Islet precursor cell (in vitro differentiated cells): ENCODE data around the gene CACNA1H.

Experiments
- DNase-seq: peaks from one replicate; pipeline ENCODE4 v3.0.0-alpha.2; 2018

The CACNA1H gene

GRCh38 chr16:1143761-1144450 is 9.0 kb upstream of the CACNA1H start:
- DNase-seq, result no peak

DNA sequence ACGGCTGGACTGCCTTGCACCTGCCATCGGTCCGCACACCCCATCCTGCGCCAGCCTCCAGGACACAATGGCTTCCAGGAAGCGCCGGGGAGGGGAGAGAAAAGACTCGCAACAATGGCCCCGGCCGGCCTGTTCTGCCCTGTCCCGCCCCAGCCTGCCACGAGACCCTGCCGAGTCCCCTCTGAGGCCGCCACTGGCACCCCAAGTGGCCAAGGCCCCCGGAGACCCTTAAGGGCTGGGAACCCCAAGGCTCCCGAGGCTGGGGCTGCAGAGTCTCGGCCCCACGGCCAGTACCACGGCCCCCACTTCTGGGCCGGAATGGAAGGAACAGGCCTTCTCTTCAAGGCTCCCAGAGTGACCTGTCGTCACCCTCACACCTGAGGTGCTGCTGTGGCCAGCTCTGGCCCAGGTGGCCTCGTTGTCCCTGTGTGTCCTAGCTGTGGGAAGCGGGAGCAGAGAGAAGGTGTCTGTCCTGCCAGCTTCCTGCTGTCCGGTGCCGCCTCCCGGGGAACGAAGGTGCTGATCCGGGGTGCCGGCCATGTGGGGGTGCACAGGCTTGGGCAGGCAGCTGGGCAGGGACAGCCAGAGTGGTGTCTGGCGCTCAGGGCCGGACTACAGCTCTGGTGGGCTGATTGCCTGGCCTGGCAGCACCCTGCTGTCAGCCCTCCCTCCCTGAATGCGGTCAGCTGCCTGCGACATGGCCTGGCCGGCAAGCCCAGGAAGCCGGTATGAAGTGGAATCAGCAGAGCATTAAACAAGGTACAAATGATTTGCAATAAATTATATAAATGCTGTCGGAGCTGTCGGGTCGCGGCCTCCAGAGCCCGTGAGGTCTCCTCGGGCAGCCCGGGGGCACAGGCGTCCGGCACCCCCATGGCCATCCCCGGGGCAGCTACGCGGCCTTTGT is 8.2 kb upstream of the CACNA1H start:
- no peak for DNase-seq

- no peak for DNase-seq
These were observed 7.4 kb upstream of the CACNA1H start for GRCh38 chr16:1145383-1146100.

DNA sequence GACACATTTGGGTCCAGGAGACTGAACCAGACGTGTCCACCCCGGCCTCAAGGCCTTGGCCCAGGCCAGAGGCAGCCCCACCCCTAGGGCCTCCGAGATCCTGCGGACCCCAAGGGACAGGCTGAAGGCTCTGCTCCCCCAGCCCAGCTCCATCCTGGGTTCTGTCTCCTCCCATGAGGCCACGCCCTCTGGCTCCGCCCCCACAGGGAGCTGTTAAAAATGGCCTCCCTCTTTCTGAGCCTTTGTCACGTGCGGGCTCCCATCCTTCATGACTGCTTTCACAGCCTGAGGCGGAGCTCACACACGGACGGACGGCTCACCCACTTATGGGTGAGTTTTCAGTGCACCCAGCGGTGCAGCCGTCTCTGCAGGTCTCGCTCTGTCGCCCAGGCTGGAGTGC is 6.5 kb upstream of the CACNA1H start:
- no peak for DNase-seq

DNA sequence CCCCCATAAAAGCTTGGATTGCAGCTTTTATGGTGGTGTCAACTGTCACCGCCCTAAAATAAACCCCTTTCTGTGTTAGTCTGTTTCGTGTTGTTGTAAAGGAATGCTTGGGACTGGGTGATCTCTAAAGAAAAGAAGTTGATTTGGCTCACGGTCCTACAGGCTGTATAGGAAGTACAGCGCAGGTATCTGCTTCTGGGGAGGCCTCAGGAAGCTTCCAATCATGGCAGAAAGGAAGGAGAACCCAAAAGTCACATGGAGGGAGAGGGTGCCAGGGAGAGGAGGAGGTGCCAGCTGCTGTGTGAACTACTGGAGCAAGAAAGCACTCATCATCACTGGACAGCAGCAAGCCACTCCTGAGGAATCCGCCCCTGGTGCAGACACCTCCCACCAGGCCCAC is 5.9 kb upstream of the CACNA1H start:
- DNase-seq, result no peak

DNA sequence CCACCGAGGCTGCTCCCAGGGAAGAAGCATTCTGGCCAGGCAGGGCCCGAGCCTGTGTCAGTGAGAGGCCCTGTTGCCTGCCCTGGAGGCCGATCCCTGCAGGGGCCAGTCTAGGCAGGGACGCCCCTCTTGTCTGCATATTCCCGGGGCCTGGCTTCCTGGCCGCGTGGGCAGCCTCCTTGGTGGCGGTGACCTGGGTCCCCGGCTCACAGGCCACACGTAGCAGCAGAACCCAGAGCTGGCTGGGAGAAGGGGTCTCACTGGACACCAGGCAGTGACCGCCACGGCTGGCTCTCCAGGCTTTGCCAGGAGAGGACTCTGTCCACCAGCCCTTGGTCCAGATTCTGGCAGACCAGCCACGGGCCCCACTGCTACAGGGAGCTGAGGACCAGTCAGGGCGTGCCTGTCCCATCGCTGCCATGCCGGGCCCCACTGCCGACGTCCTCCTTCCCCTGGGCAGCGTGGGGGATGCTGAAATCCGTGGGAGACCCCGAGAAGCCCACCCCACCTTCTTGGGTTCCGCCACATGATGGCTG is 3.7 kb upstream of the CACNA1H start:
- DNase-seq, result no peak

DNA sequence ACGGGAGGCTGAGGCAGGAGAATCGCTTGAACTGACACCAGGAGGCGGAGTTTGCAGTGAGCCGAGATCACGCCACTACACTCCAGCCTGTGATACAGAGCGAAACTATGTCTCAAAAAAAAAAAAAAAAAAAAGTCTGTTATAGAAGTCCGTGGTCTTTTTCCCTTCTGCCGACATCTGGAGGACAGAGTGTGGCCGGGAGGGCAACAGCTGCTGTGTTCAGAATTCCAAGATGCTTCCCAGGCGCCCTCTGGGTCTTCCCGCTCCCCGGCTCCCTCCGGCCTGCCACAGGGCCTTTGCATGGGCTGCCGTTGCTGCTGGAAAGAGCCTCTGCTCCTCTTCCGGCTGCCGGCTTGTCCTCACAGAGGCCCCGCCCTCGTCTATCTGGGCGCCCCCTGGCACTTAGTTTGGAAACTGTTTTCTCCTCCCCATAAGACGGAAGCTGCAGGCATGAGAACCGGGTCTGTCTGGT is 2.4 kb upstream of the CACNA1H start:
- DNase-seq, result no peak

DNA sequence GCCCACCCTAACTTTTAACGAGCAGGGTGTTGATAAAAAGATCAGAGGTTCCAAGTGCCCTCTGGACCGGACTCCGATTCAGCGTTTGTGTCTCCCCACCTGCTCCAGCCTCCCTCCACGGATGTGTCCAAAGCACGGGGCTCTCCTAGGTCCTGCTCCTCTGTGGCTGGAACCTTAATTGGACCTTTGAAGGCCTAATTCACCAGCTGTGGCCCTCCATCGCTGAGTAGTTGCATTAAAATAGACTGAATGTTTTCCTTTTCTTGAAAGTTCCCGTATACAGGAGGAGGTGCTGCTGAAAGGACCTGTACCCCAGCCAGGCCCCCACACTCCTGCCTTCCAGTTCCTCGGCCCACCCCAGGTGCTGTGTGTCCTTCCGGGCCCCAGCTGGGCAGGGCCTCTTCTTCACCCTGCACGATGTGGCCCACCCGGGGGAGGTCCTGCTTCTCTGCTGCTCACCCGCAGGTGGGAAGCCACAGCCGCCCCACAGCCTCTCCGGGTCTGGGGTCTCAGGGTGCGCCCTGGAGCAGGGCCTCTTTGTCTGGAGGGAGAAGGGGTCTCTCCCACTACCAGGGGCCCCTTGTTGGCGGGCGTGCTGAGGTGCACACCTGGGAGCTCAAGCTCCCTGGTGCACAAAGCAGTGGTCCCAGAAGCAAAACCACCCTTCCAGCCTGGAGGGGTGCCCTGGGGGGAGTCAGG is 1.3 kb upstream of the CACNA1H start:
- no peak for DNase-seq

- DNase-seq, result no peak
These were observed 725 bp upstream of the CACNA1H start for GRCh38 chr16:1152123-1152638.

- DNase-seq, result no peak
These were observed 714 bp downstream of the CACNA1H start for GRCh38 chr16:1153480-1154160.

DNA sequence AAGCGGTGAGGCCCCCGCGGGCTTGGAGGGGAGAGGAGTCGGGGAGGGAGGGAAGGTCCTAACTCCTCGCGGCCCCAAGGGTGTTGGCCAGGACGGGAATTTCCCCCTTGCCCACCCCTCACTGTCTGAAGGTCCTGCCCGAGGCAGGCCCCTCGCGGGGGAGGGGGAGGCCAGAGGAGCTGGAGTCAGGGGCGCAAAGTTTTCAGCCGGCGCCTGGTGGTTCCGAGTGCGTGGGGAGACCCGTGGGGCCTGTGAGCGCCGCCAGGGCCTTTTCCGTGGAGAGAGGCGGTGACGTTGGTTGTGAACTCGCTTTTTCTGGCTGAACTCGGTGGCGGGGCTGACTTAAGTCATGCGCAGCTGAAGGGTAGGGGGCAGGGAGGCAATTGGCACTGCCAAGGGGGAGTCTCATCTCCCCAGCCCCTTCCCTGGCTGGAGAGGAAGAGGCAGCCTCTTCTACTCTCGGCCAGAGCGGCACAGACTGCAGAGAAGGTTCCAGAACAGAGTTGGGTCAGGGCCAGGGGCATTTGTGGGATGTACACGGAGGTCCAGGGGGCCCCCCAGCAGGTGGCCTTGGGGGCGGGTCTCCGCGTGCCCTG is 1.5 kb downstream of the CACNA1H start:
- no peak for DNase-seq

GRCh38 chr16:1154887-1155331 is 2.0 kb downstream of the CACNA1H start:
- DNase-seq, result no peak

- DNase-seq, result no peak
These were observed 2.6 kb downstream of the CACNA1H start for GRCh38 chr16:1155353-1156054.

DNA sequence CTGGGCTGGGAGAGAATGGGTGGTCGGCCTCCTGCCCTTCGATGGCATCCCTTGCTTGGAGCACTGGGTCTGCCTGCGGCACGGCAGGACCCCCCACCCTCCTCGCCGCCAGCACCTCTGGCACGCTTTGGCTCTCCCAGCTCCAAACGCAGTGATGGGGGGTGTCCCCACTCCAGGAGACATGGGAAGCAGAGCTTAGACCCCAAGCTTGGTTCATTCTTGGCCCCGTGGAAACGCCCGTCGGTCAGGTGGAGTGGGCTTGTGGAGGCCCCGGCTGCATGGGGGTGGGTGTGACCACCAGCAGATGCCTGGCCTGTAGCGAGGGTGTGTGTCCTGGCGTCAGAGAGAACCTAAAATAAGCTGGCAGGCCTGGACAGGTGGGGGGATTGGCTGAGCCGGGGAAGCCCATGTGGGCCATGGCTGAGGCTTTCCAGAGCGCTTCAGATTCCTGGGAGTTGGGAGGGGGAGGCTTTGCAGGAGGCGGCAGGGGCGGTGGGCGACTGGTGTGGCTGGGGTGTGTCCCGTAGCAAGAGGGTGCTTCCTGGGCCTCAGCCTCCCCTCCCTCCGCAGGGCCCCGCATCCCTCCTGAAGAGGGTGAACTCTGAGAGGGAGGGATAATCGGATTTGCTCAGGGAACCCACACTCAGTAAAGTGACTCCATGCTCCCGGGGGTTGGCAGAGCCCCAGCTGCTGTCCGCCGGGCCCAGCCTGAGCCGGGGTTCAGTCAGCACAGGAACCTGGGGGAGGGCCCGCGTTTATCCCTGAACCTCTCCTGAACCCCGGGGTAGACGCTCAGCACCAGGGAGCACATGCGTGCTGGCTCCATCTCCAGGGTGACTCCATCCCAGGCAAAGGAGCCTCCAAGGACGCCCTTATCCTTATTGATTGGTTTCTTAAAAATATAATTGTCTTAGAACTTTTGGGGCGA is 3.4 kb downstream of the CACNA1H start:
- DNase-seq, result no peak

- DNase-seq, result no peak
These were observed 4.2 kb downstream of the CACNA1H start for GRCh38 chr16:1156983-1157638.

GRCh38 chr16:1157639-1158455 is 4.9 kb downstream of the CACNA1H start:
- DNase-seq, result no peak

GRCh38 chr16:1158456-1159324 is 5.8 kb downstream of the CACNA1H start:
- DNase-seq, result no peak
